ENCODE data around the gene CARD9.
A peak's percentile ranks its signal among the peaks of the same experiment; 100 is the strongest.
"Not testable (repeated sequence)": the region's sequence is repeated elsewhere in the genome, so short reads cannot be mapped to it uniquely, and the experiment has no call there.

CARD9 gene

DNA sequence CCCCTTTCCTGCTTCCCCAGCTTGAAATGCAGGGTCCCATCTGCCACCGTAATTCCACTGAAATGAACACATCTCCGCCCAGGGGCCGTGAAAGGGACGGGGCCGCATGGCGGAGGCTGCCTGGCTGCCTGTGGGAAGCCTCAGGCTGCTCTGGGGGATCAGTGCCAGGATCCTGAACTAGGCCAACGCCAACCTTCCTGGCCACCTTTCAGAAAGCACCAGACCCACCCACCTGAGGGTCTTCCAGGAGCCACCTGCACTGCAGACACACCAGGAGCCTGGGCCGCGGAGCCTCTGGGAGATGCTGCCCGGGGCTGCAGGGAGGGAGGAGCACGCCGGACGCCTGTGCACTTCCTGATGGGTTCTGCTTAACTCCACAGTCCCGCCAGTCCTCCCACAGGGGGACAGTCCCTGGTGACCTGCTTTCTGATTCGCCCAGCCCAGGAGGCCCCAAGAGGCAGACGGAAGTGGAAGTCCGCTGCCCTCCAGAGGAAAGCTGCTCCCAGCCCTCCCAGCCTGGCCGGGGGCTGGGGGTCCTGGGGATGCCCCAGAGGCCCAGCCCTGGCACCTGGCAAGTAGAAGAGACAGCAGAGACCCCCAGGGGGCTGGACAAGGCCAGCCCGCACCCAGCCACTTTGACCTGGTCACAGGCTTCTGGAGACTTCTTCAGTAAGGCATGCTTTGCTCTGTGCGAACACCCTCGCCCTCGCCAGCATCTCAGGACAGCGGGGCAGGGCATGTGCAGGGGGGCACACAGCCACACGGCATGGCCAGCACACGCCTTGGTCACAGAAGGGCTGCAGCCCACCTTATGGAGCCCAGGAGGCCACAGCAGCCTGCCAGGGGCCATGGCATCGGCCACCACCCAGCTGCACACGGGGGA, at the start of gene CARD9:
Gene CARD9 (minus strand): TSS at position 370 of the 883 bp plus-strand sequence. CDS start 1,591 bp downstream, outside the sequence.
- DNase-seq: no peak

GRCh38 chr9:136422876-136423275, 49.4 kb upstream of the CARD9 start:
- DNase-seq: no peak

GRCh38 chr9:136421791-136422190, 48.3 kb upstream of the CARD9 start:
- DNase-seq: no peak

- no peak for DNase-seq
These were observed 45.6 kb upstream of the CARD9 start for GRCh38 chr9:136419092-136419420.

DNA sequence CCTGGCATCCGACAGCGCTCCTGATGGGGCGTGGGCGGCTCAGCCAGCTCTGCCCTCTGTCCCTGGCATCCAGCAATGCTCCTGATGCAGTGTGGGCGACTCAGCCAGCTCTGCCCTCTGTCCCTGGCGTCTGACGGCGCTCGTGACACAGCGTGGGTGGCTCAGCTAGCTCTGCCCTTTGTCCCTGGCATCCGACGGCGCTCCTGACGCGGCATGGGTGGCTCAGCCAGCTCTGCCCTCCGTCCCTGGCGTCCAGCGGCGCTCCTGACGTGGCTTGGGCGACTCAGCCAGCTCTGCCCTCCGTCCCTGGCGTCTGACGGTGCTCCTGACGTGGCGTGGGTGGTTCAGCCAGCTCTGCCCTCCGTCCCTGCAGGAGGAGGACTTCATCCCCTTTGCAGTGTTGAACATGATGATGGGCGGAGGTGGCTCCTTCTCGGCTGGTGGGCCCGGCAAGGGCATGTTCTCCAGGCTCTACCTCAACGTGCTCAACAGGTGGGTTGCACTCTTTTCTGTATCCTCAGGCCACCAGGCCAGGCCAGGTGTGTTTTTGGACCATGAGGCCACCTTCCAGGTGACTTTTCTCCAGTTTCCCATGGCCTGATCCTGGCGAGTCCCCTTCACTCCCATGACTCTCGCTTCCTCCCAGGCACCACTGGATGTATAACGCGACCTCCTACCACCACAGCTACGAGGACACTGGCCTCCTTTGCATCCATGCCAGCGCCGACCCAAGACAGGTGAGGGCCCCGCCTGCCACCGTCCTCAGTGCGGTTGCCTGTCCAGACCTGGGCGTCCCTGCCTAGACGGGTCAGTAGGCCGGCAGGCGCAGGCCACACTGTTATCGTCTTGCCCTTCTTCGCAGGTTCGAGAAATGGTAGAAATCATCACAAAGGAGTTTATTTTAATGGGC, 45.0 kb upstream of the CARD9 start:
- DNase-seq: no peak

DNA sequence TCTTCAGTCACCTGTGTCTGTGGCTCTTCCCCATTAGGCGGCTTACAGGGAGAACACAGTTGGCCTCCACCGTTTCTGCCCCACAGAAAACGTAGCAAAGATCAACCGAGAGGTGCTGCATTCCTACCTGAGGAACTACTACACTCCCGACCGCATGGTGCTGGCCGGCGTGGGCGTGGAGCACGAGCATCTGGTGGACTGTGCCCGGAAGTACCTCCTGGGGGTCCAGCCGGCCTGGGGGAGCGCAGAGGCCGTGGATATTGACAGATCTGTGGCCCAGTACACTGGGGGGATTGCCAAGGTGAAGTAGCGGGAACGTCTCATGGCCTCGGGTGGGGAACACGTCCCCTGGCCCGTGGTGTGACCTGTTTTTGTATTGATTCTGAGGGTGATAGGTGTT, 43.4 kb upstream of the CARD9 start:
- DNase-seq: no peak

DNA sequence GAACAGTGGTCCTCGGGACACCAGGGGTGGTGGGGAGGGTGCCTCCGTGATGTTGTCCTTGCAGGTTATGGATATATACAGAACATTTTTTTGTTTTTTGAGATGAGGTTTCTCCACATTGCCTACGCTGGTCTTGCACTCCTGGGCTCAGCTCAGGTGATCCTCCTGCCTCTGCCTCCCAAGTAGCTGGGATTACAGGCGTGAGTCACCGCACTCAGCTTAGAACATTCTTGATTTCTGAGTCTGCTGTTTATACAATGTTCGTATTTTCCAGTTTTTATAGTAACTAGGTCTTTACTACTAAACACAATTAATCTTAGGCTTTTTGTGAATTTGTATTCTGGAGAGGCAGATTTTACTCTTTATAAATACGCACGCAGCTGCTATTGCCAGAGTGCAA, 43.0 kb upstream of the CARD9 start:
- no peak for DNase-seq

- no peak for DNase-seq
These were observed 39.5 kb upstream of the CARD9 start for GRCh38 chr9:136412962-136413361.

DNA sequence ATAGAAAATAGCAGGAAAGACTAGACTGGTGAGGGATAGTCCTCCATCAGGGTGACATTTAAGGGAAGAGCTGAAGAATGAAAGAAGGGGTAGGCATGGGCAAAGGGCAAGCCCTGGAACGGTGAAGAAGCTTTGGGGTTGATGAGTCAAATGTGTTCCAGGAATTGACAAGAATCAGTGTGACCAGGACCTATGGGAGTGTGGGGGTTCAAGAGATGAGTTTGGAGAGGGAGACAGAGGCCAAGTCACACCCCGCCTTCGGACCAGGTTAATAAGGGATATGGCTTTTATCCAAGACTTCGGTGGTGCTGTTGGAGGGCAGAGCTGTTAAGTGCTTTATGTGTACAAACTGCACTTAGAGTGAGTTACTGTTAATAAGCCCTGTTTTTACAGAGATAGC, 37.9 kb upstream of the CARD9 start:
- no peak for DNase-seq

- DNase-seq: peak; percentile 1
These were observed 37.2 kb upstream of the CARD9 start, which contains the start of the genes ENTR1 and PMPCA for GRCh38 chr9:136410500-136411287. TSS of gene ENTR1 (minus strand) at chr9:136410614. CDS start at chr9:136410397, 217 bp downstream. TSS of gene PMPCA (plus strand) at chr9:136410658. CDS start at chr9:136410669, 11 bp downstream.

DNA sequence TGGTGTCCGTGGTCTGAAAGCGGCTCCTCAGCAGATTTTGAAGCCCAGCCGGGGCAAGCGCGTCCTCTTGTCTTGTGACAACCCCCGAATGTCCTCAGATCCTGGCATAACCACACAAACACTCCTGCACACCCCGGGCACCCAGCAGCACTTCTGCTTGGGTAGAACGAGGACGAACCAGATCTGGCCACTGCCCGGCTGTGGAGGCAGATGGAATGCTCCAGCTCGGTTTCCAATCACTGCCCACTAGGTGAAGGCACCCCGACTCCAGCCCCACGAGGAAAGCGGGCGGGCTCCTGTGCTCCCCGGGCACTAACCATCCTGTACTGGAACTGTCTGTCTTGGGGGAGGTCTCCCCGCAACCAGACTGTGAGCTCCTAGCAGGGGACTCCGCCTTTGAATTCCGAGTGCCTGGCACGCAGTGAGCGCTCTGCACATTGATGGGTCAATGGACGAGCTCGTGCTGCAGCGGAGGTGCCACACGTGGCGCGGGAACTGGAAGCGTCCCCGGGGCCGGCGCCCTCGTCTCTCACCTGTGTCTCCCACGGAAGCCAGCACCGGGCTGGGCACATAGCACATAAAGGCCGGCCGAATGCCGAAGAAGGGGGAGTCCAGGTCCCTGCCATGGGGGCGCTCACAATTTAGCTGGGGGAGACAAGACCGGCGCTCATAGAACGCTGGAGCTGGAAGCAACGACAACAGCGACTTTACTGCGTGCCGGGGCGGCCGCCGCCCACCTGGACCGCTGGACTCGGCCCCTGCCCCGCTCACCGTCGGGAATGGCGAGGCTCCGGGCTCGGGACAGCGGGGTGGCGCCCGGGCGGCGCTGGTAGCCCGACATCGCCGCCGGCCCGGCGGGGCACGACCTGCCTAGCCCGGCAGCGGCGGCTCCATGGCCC, 36.3 kb upstream of the CARD9 start:
- DNase-seq: no peak

- DNase-seq: no peak
These were observed 34.4 kb upstream of the CARD9 start for GRCh38 chr9:136407911-136408310.

GRCh38 chr9:136407061-136407460, 33.6 kb upstream of the CARD9 start:
- DNase-seq: not testable (repeated sequence)

GRCh38 chr9:136405904-136406303, 32.4 kb upstream of the CARD9 start:
- DNase-seq: not testable (repeated sequence)

- DNase-seq: no peak
These were observed 32.0 kb upstream of the CARD9 start for GRCh38 chr9:136405481-136405880.

DNA sequence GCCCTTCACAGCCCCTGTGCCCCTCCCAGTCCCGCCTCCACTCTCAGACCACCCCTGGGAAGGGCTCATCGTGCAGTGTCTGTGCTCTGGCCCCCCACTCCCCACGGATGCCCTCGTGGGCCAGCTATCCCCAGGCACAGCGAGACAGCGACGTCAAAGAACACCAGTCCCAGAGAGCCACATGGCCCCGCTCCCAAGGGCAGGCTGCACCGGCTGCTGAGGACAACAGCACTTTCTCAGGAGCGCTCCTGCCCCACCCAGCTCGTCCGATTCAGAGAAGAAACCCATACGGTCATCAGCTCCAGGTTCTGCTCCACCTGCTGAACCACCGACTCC, 31.3 kb upstream of the CARD9 start:
- DNase-seq: no peak

GRCh38 chr9:136403915-136404800, 30.7 kb upstream of the CARD9 start:
- DNase-seq: no peak

- DNase-seq: no peak
These were observed 30.1 kb upstream of the CARD9 start for GRCh38 chr9:136403538-136403914.

DNA sequence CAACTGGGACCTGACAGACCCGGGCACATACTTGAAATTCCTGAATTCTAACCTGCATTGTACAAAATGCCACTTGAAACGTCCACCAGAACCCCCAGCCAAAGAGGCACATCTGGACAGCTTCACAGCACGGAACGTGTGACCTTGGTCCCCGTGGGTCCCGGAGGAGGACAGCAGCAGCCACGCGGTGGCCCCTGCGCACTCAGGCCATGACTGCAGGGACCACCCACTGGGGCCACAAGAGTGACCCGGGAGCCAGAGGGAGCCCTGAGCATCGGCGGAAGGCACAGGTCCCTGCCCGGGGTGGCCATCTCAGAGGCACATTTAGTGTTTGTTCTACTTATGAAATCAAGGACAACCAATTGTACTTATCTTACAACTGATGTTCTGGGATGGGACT, 28.6 kb upstream of the CARD9 start:
- no peak for DNase-seq

DNA sequence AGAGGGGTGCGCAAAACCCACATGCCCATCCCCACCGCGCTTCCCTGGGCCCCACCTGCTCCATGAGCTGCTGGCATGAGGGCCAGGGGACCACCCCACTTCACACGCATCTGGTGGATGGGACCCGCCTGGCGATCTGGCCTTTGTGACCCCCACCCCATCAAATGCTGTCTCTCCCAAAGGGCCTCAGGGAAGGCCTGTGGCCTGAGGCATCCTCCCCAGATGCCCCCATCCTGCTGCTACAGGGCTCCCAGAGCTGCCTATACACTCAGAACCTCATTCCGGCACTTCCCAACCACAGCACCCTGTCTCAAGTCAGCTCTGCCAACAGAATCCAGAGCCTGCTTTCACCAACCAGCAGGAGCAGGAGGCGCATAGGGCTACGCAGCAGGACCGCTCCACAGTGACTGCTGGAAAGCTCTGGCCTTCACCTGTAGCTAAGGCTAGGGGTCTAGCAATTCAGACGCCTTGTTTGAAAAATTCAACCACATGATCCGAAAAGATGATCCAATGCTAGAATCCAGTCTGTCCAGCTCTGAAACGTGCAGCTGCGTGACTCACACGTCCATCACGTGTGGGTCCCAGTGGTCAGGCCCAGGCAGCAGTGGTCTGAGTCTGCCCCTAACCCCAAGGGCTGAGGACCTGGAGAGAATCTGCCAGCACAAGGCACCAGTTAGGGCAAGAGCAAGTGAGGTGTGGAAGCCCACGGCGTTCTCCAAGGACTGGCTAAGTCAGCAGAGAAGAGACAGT, 27.9 kb upstream of the CARD9 start:
- DNase-seq: no peak

Data from NCI-H187 treated with DMSO at 0.1 percent for 48 hours (cell line).